ENCODE results near the gene RCBTB1. TPM values are rescaled to one million over a fixed set of nuclear protein-coding genes. Genes with fewer than 3 reads are reported as not detected.
A peak's percentile ranks its signal among the peaks of the same experiment; 100 is the strongest.
"Not testable (repeated sequence)": the region's sequence is repeated elsewhere in the genome, so short reads cannot be mapped to it uniquely, and the experiment has no call there.

The RCBTB1 gene
- total and polyA plus RNA-seq, 5 donors from 2014 or later, result 13.1 to 46.0 (median 17.3) TPM

GRCh38 chr13:49610176-49610575 is 24.8 kb upstream of the RCBTB1 start:
- peaks cover 0 to 4% (median 0%) of the 10 kb centered on the region in 7 donors for H3K9me3 Mint-ChIP-seq
- H3K9me3 ChIP-seq (ENCODE audit: control insufficient read depth in 2 of 2, low read length in 2 of 2), result peaks cover 0 to 4% of the 10 kb centered on the region in 2 experiments
- no peaks in the 10 kb centered on the region for H3K4me1 ChIP-seq (ENCODE audit: control insufficient read depth, insufficient read depth, low read length, poor library complexity, severe bottlenecking)
- no peak overlapping the region for H3K4me3 ChIP-seq (ENCODE audit: low read depth, low read length)
- no peak for DNase-seq
- H3K27me3 Mint-ChIP-seq, result peaks cover 16% of the 10 kb centered on the region
- H3K4me1 Mint-ChIP-seq, result peaks cover 0 to 8% (median 4%) of the 10 kb centered on the region in 4 donors
- no peak for ATAC-seq (ENCODE audit: low read depth in 2 of 2)
- no peaks in the 10 kb centered on the region for H3K36me3 Mint-ChIP-seq
- no peak overlapping the region for H3K4me3 Mint-ChIP-seq
- no peak overlapping the region for H3K27ac Mint-ChIP-seq
- no peak overlapping the region for H3K27ac ChIP-seq (ENCODE audit: insufficient read depth, low read length, poor library complexity, severe bottlenecking)
- H3K27me3 ChIP-seq (ENCODE audit: control insufficient read depth, insufficient read depth, low read length), result no peaks in the 10 kb centered on the region
- no peaks in the 10 kb centered on the region for H3K36me3 ChIP-seq (ENCODE audit: control insufficient read depth, insufficient read depth, low read length)

- Histone ChIP-seq H3K4me1 (ENCODE audit: control insufficient read depth, insufficient read depth, low read length, poor library complexity, severe bottlenecking) (no peaks in the 10 kb centered on the region), H3K4me3 (ENCODE audit: low read depth, low read length) (no peak overlapping the region), H3K9me3 (ENCODE audit: control insufficient read depth in 2 of 2, low read length in 2 of 2) (peaks cover 0 to 4% of the 10 kb centered on the region in 2 experiments), H3K27ac (ENCODE audit: insufficient read depth, low read length, poor library complexity, severe bottlenecking) (no peak overlapping the region), H3K27me3 (ENCODE audit: control insufficient read depth, insufficient read depth, low read length) (no peaks in the 10 kb centered on the region), H3K36me3 (ENCODE audit: control insufficient read depth, insufficient read depth, low read length) (no peaks in the 10 kb centered on the region)
- DNase-seq (no peak), ATAC-seq (ENCODE audit: low read depth in 2 of 2) (no peak)
- H3K36me3 Mint-ChIP-seq, result no peaks in the 10 kb centered on the region
- peaks cover 15% of the 10 kb centered on the region for H3K27me3 Mint-ChIP-seq
- peaks cover 0 to 4% (median 0%) of the 10 kb centered on the region in 7 donors for H3K9me3 Mint-ChIP-seq
- peaks cover 0 to 8% (median 4%) of the 10 kb centered on the region in 4 donors for H3K4me1 Mint-ChIP-seq
- H3K27ac Mint-ChIP-seq, result no peak overlapping the region
- no peak overlapping the region for H3K4me3 Mint-ChIP-seq
Observed at GRCh38 chr13:49608651-49609331, 23.4 kb upstream of the RCBTB1 start.

- Histone ChIP-seq H3K4me3 (ENCODE audit: low read depth, low read length) (no peak overlapping the region), H3K9me3 (ENCODE audit: control insufficient read depth in 2 of 2, low read length in 2 of 2) (peaks cover 0 to 4% of the 10 kb centered on the region in 2 experiments), H3K27ac (ENCODE audit: insufficient read depth, low read length, poor library complexity, severe bottlenecking) (no peak overlapping the region), H3K4me1 (ENCODE audit: control insufficient read depth, insufficient read depth, low read length, poor library complexity, severe bottlenecking) (no peaks in the 10 kb centered on the region), H3K27me3 (ENCODE audit: control insufficient read depth, insufficient read depth, low read length) (no peaks in the 10 kb centered on the region), H3K36me3 (ENCODE audit: control insufficient read depth, insufficient read depth, low read length) (no peaks in the 10 kb centered on the region)
- no peak overlapping the region for H3K27ac Mint-ChIP-seq
- ATAC-seq (ENCODE audit: low read depth in 2 of 2), result no peak
- H3K4me3 Mint-ChIP-seq, result peak overlapping the region in 1 of 4 donors; percentile 95
- no peaks in the 10 kb centered on the region for H3K36me3 Mint-ChIP-seq
- peaks cover 0 to 4% (median 0%) of the 10 kb centered on the region in 7 donors for H3K9me3 Mint-ChIP-seq
- peaks cover 9% of the 10 kb centered on the region for H3K27me3 Mint-ChIP-seq
- H3K4me1 Mint-ChIP-seq, result peaks cover 0 to 8% (median 4%) of the 10 kb centered on the region in 4 donors
- DNase-seq, result no peak
Observed at GRCh38 chr13:49607761-49608160, 22.4 kb upstream of the RCBTB1 start.

- ATAC-seq (ENCODE audit: low read depth in 2 of 2) (peak; percentile 93 to 97), DNase-seq (peak; percentile 66 to 86 (median 77))
- H3K36me3 ChIP-seq (ENCODE audit: control insufficient read depth, insufficient read depth, low read length), result no peaks in the 10 kb centered on the region
- H3K9me3 Mint-ChIP-seq, result peaks cover 0 to 4% (median 0%) of the 10 kb centered on the region in 7 donors
- peaks cover 9% of the 10 kb centered on the region for H3K27me3 Mint-ChIP-seq
- no peaks in the 10 kb centered on the region for H3K9me3 ChIP-seq (ENCODE audit: control insufficient read depth in 2 of 2, low read length in 2 of 2)
- no peaks in the 10 kb centered on the region for H3K4me1 ChIP-seq (ENCODE audit: control insufficient read depth, insufficient read depth, low read length, poor library complexity, severe bottlenecking)
- peak overlapping the region; percentile 33 to 95 (median 87) for H3K4me3 Mint-ChIP-seq
- no peaks in the 10 kb centered on the region for H3K36me3 Mint-ChIP-seq
- H3K27me3 ChIP-seq (ENCODE audit: control insufficient read depth, insufficient read depth, low read length), result no peaks in the 10 kb centered on the region
- peak overlapping the region; percentile 77 to 84 (median 80) for H3K27ac Mint-ChIP-seq
- no peak overlapping the region for H3K27ac ChIP-seq (ENCODE audit: insufficient read depth, low read length, poor library complexity, severe bottlenecking)
- peak overlapping the region; percentile 81 for H3K4me3 ChIP-seq (ENCODE audit: low read depth, low read length)
- H3K4me1 Mint-ChIP-seq, result peaks cover 0 to 8% (median 4%) of the 10 kb centered on the region in 4 donors
Observed at GRCh38 chr13:49606747-49607648, 21.6 kb upstream of the RCBTB1 start.

GRCh38 chr13:49604570-49604969 is 19.2 kb upstream of the RCBTB1 start:
- no peaks in the 10 kb centered on the region for H3K9me3 Mint-ChIP-seq
- H3K9me3 ChIP-seq (ENCODE audit: control insufficient read depth in 2 of 2, low read length in 2 of 2), result no peaks in the 10 kb centered on the region
- no peaks in the 10 kb centered on the region for H3K36me3 Mint-ChIP-seq
- ATAC-seq (ENCODE audit: low read depth in 2 of 2), result no peak
- H3K4me1 Mint-ChIP-seq, result peaks cover 0 to 8% (median 4%) of the 10 kb centered on the region in 4 donors
- no peak overlapping the region for H3K4me3 Mint-ChIP-seq
- no peak overlapping the region for H3K4me3 ChIP-seq (ENCODE audit: low read depth, low read length)
- peak overlapping the region in 1 of 3 donors; percentile 48 for H3K27ac Mint-ChIP-seq
- no peaks in the 10 kb centered on the region for H3K4me1 ChIP-seq (ENCODE audit: control insufficient read depth, insufficient read depth, low read length, poor library complexity, severe bottlenecking)
- H3K27me3 ChIP-seq (ENCODE audit: control insufficient read depth, insufficient read depth, low read length), result no peaks in the 10 kb centered on the region
- H3K36me3 ChIP-seq (ENCODE audit: control insufficient read depth, insufficient read depth, low read length), result no peaks in the 10 kb centered on the region
- no peak overlapping the region for H3K27ac ChIP-seq (ENCODE audit: insufficient read depth, low read length, poor library complexity, severe bottlenecking)
- DNase-seq, result no peak
- H3K27me3 Mint-ChIP-seq, result peaks cover 9% of the 10 kb centered on the region

- not testable (repeated sequence) for H3K27me3 ChIP-seq (ENCODE audit: control insufficient read depth, insufficient read depth, low read length); H3K4me3 ChIP-seq (ENCODE audit: low read depth, low read length); H3K36me3 Mint-ChIP-seq; DNase-seq; H3K4me1 ChIP-seq (ENCODE audit: control insufficient read depth, insufficient read depth, low read length, poor library complexity, severe bottlenecking); H3K9me3 ChIP-seq (ENCODE audit: control insufficient read depth in 2 of 2, low read length in 2 of 2); H3K9me3 Mint-ChIP-seq; H3K27ac ChIP-seq (ENCODE audit: insufficient read depth, low read length, poor library complexity, severe bottlenecking); H3K36me3 ChIP-seq (ENCODE audit: control insufficient read depth, insufficient read depth, low read length); H3K27ac Mint-ChIP-seq; H3K27me3 Mint-ChIP-seq; H3K4me1 Mint-ChIP-seq; ATAC-seq (ENCODE audit: low read depth in 2 of 2); H3K4me3 Mint-ChIP-seq
Observed at GRCh38 chr13:49602615-49603014, 17.3 kb upstream of the RCBTB1 start.

- peaks cover 3% of the 10 kb centered on the region for H3K27me3 Mint-ChIP-seq
- ATAC-seq (ENCODE audit: low read depth in 2 of 2) (no peak), DNase-seq (no peak)
Observed at GRCh38 chr13:49602005-49602404, 16.6 kb upstream of the RCBTB1 start.

More at GRCh38 chr13:49602005-49602404, 16.6 kb upstream of the RCBTB1 start:
- no peak overlapping the region for H3K4me3 ChIP-seq (ENCODE audit: low read depth, low read length)
- no peak overlapping the region for H3K27ac ChIP-seq (ENCODE audit: insufficient read depth, low read length, poor library complexity, severe bottlenecking)
- H3K27me3 ChIP-seq (ENCODE audit: control insufficient read depth, insufficient read depth, low read length), result no peaks in the 10 kb centered on the region
- Mint-ChIP-seq H3K36me3 (peaks cover 3% of the 10 kb centered on the region), H3K4me3 (no peak overlapping the region), H3K9me3 (no peaks in the 10 kb centered on the region), H3K4me1 (peaks cover 0 to 4% (median 3%) of the 10 kb centered on the region in 4 donors), H3K27ac (no peak overlapping the region)
- no peaks in the 10 kb centered on the region for H3K36me3 ChIP-seq (ENCODE audit: control insufficient read depth, insufficient read depth, low read length)
- H3K4me1 ChIP-seq (ENCODE audit: control insufficient read depth, insufficient read depth, low read length, poor library complexity, severe bottlenecking), result no peaks in the 10 kb centered on the region
- no peaks in the 10 kb centered on the region for H3K9me3 ChIP-seq (ENCODE audit: control insufficient read depth in 2 of 2, low read length in 2 of 2)

Measured in CD4-positive, CD25-positive, alpha-beta regulatory T cell (primary cell).